ENCODE data around the gene TSPYL1. TPM values are rescaled to one million over a fixed set of nuclear protein-coding genes. Genes with fewer than 3 reads are reported as not detected.

The TSPYL1 gene
- polyA plus RNA-seq, 1 donor from 2014 or later = 84.8 TPM

DNA sequence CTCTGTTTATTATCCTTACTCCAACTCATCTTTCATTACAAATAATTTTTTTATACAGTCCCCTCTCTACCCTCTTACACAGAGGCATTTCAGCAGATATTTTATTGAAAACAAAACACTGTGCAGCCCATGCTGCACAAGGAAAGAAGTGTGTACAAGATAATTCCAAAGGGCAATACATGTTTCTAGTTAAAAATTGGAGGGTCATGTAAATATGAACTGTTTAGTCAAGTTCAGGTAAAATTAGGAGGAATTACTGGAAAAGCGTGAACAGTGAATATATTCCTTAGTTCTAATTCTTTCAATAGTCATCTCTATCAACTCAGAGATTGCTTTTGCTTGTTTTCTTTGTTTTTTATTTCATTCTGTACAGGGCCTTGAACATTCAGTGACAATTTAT, 27.9 kb upstream of the TSPYL1 start:
- Histone ChIP-seq H3K4me2 (ENCODE audit: low read length) (no peak overlapping the region), H3K4me3 (ENCODE audit: low read length) (no peak overlapping the region), H3K36me3 (ENCODE audit: insufficient read depth, low read length) (no peaks in the 10 kb centered on the region), H3K79me2 (replicated peaks; ENCODE audit: insufficient read depth, low read length) (no peaks in the 10 kb centered on the region), H3K27me3 (ENCODE audit: insufficient read depth, low read depth, low read length) (no peaks in the 10 kb centered on the region), H3K9me3 (ENCODE audit: low read length) (no peaks in the 10 kb centered on the region), H3F3A (ENCODE audit: insufficient read depth, low read length, poor library complexity, severe bottlenecking) (no peaks in the 10 kb centered on the region), H3K9ac (ENCODE audit: low read length) (no peak overlapping the region), H4K20me1 (ENCODE audit: insufficient read depth) (no peaks in the 10 kb centered on the region), H3K27ac (ENCODE audit: low read length) (no peak overlapping the region), H2AFZ (ENCODE audit: low read depth, low read length) (no peak overlapping the region), H3K9me2 (ENCODE audit: insufficient read depth, low read length) (no peaks in the 10 kb centered on the region)
- TF ChIP-seq SMC3 (conservative IDR thresholded peaks at IDR 0.05; ENCODE audit: poor library complexity) (no peak), EZH2 (IDR thresholded peaks at IDR 0.05; ENCODE audit: borderline replicate concordance, insufficient read depth, low read length, poor library complexity, severe bottlenecking) (no peak), RAD21 (conservative IDR thresholded peaks at IDR 0.05) (no peak), TAF1 (IDR thresholded peaks at IDR 0.05; ENCODE audit: low read depth) (no peak), MXI1 (conservative IDR thresholded peaks at IDR 0.05; ENCODE audit: poor library complexity, severe bottlenecking) (no peak), EP300 (conservative IDR thresholded peaks at IDR 0.05; ENCODE audit: poor library complexity, severe bottlenecking) (no peak), POLR2AphosphoS5 (IDR thresholded peaks at IDR 0.05) (no peak)
- TF ChIP-seq, protein P1, sequence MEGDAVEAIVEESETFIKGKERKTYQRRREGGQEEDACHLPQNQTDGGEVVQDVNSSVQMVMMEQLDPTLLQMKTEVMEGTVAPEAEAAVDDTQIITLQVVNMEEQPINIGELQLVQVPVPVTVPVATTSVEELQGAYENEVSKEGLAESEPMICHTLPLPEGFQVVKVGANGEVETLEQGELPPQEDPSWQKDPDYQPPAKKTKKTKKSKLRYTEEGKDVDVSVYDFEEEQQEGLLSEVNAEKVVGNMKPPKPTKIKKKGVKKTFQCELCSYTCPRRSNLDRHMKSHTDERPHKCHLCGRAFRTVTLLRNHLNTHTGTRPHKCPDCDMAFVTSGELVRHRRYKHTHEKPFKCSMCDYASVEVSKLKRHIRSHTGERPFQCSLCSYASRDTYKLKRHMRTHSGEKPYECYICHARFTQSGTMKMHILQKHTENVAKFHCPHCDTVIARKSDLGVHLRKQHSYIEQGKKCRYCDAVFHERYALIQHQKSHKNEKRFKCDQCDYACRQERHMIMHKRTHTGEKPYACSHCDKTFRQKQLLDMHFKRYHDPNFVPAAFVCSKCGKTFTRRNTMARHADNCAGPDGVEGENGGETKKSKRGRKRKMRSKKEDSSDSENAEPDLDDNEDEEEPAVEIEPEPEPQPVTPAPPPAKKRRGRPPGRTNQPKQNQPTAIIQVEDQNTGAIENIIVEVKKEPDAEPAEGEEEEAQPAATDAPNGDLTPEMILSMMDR (IDR thresholded peaks at IDR 0.05; ENCODE audit: poor library complexity, severe bottlenecking) = no peak
- TF ChIP-seq, protein P2, sequence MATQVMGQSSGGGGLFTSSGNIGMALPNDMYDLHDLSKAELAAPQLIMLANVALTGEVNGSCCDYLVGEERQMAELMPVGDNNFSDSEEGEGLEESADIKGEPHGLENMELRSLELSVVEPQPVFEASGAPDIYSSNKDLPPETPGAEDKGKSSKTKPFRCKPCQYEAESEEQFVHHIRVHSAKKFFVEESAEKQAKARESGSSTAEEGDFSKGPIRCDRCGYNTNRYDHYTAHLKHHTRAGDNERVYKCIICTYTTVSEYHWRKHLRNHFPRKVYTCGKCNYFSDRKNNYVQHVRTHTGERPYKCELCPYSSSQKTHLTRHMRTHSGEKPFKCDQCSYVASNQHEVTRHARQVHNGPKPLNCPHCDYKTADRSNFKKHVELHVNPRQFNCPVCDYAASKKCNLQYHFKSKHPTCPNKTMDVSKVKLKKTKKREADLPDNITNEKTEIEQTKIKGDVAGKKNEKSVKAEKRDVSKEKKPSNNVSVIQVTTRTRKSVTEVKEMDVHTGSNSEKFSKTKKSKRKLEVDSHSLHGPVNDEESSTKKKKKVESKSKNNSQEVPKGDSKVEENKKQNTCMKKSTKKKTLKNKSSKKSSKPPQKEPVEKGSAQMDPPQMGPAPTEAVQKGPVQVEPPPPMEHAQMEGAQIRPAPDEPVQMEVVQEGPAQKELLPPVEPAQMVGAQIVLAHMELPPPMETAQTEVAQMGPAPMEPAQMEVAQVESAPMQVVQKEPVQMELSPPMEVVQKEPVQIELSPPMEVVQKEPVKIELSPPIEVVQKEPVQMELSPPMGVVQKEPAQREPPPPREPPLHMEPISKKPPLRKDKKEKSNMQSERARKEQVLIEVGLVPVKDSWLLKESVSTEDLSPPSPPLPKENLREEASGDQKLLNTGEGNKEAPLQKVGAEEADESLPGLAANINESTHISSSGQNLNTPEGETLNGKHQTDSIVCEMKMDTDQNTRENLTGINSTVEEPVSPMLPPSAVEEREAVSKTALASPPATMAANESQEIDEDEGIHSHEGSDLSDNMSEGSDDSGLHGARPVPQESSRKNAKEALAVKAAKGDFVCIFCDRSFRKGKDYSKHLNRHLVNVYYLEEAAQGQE (IDR thresholded peaks at IDR 0.05; ENCODE audit: borderline replicate concordance) = no peak

DNA sequence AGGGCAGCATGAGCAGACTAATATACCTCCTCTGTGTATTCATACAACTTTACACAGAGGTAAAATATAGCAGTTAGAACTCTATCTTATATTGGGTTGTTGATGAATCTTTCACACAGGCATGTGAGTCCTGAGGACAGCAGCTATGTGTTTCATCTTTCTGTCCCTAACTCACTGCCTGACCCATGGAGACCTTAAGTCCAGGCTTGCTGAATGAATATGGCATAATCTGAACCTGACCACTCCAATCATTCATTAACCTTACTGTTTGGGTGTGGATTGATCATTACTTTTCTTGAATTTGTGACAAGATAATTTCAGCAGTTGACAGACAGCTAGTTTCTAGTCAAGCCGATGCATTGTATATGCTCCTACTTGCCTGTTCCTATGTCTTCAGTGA, 27.3 kb upstream of the TSPYL1 start:
- Histone ChIP-seq H3K27me3 (ENCODE audit: insufficient read depth, low read depth, low read length) (no peaks in the 10 kb centered on the region), H3K9me3 (ENCODE audit: low read length) (no peaks in the 10 kb centered on the region), H3K27ac (ENCODE audit: low read length) (no peak overlapping the region), H3K9ac (ENCODE audit: low read length) (no peak overlapping the region), H3F3A (ENCODE audit: insufficient read depth, low read length, poor library complexity, severe bottlenecking) (no peaks in the 10 kb centered on the region), H3K4me3 (ENCODE audit: low read length) (no peak overlapping the region), H3K9me2 (ENCODE audit: insufficient read depth, low read length) (no peaks in the 10 kb centered on the region), H4K20me1 (ENCODE audit: insufficient read depth) (no peaks in the 10 kb centered on the region), H3K4me2 (ENCODE audit: low read length) (no peak overlapping the region), H3K79me2 (replicated peaks; ENCODE audit: insufficient read depth, low read length) (no peaks in the 10 kb centered on the region), H2AFZ (ENCODE audit: low read depth, low read length) (no peak overlapping the region), H3K36me3 (ENCODE audit: insufficient read depth, low read length) (no peaks in the 10 kb centered on the region)
- TF ChIP-seq SMC3 (conservative IDR thresholded peaks at IDR 0.05; ENCODE audit: poor library complexity) = no peak
- no peak for TF ChIP-seq TAF1 (IDR thresholded peaks at IDR 0.05; ENCODE audit: low read depth)
- TF ChIP-seq, protein P2 (IDR thresholded peaks at IDR 0.05; ENCODE audit: borderline replicate concordance) = no peak
- TF ChIP-seq POLR2AphosphoS5 (IDR thresholded peaks at IDR 0.05) = no peak
- no peak for TF ChIP-seq MXI1 (conservative IDR thresholded peaks at IDR 0.05; ENCODE audit: poor library complexity, severe bottlenecking)
- TF ChIP-seq EZH2 (IDR thresholded peaks at IDR 0.05; ENCODE audit: borderline replicate concordance, insufficient read depth, low read length, poor library complexity, severe bottlenecking) = no peak
- TF ChIP-seq, protein P1 (IDR thresholded peaks at IDR 0.05; ENCODE audit: poor library complexity, severe bottlenecking) = no peak
- TF ChIP-seq RAD21 (conservative IDR thresholded peaks at IDR 0.05) = no peak
- TF ChIP-seq EP300 (conservative IDR thresholded peaks at IDR 0.05; ENCODE audit: poor library complexity, severe bottlenecking) = no peak
